Measurements from ENCODE around the gene AGBL5. TPM values are rescaled to one million over a fixed set of nuclear protein-coding genes. Genes with fewer than 3 reads are reported as not detected.

AGBL5 gene
- total and polyA plus RNA-seq, 2 of the 13 experiments (the other 11 are each of a cell fraction or from before 2014, with no cell fraction given): 55.9 to 73.3 TPM

DNA sequence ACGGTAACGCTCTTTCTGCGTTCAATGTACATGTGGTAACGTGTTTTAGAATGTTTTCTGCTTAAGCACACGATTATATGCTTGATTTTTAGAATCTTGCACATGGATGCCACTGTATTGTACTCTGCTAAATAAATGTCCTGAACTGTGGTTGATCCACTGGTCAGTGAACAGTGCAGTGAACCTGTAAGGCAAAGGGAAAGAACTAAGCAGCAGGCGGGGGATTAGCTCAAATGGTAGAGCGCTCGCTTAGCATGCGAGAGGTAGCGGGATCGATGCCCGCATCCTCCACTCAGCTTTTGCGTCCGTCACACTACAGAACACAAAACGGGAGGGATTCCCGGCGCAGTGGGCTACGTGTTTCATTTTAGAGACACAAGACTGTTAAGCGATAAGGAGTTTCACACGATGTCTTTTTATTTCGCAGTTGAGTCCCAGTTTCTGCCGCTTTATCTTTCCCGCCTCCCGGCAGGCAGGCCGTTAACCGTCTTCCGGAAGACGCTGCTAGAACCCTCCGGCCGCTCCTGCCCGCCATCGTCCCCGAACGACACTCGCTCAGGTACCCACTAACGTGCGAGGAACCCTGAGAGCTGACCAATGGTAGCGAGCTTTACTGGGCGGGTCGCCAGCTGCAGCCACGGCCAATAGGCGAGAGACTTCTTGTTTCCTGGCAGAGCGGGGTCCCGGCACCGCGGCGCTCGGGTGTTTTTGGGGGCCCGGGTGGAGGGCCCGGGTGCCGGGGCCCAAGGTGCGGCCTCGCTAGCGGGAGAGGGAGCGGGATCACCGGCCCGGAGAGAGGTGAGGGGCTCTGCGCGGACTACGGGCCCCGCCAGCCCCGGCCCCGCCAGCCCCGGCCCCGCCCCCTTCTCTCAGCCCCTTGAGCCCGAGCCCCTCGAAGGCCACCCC lies at the start of gene AGBL5 (continued):
- peak; percentile 80 for TF ChIP-seq FOXJ3 (CRISPR knock-in tag; IDR thresholded peaks at IDR 0.05; ENCODE audit: borderline replicate concordance)
- TF ChIP-seq, protein P1, sequence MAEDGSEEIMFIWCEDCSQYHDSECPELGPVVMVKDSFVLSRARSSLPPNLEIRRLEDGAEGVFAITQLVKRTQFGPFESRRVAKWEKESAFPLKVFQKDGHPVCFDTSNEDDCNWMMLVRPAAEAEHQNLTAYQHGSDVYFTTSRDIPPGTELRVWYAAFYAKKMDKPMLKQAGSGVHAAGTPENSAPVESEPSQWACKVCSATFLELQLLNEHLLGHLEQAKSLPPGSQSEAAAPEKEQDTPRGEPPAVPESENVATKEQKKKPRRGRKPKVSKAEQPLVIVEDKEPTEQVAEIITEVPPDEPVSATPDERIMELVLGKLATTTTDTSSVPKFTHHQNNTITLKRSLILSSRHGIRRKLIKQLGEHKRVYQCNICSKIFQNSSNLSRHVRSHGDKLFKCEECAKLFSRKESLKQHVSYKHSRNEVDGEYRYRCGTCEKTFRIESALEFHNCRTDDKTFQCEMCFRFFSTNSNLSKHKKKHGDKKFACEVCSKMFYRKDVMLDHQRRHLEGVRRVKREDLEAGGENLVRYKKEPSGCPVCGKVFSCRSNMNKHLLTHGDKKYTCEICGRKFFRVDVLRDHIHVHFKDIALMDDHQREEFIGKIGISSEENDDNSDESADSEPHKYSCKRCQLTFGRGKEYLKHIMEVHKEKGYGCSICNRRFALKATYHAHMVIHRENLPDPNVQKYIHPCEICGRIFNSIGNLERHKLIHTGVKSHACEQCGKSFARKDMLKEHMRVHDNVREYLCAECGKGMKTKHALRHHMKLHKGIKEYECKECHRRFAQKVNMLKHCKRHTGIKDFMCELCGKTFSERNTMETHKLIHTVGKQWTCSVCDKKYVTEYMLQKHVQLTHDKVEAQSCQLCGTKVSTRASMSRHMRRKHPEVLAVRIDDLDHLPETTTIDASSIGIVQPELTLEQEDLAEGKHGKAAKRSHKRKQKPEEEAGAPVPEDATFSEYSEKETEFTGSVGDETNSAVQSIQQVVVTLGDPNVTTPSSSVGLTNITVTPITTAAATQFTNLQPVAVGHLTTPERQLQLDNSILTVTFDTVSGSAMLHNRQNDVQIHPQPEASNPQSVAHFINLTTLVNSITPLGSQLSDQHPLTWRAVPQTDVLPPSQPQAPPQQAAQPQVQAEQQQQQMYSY (CRISPR knock-in tag; IDR thresholded peaks at IDR 0.05): peak; percentile 57; the same call in 1 of the 2 replicates
- TF ChIP-seq NONO (IDR thresholded peaks at IDR 0.05): no peak
- peak; percentile 88 for TF ChIP-seq NONO (CRISPR knock-in tag; conservative IDR thresholded peaks at IDR 0.05)
- peak; percentile 83 for TF ChIP-seq ZNF335 (CRISPR knock-in tag; IDR thresholded peaks at IDR 0.05)
- no peak for TF ChIP-seq AGO2 (optimal IDR thresholded peaks at IDR 0.05; ENCODE audit: low read depth, low read length)
- peak; percentile 89 for TF ChIP-seq YY1 (IDR thresholded peaks at IDR 0.05; ENCODE audit: insufficient read depth, insufficient replicate concordance, low read depth, low read length)
- peak; percentile 49; the same call in 1 of the 2 replicates for TF ChIP-seq ZSCAN29 (CRISPR knock-in tag; conservative IDR thresholded peaks at IDR 0.05)
- TF ChIP-seq, protein P2, sequence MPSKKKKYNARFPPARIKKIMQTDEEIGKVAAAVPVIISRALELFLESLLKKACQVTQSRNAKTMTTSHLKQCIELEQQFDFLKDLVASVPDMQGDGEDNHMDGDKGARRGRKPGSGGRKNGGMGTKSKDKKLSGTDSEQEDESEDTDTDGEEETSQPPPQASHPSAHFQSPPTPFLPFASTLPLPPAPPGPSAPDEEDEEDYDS (CRISPR knock-in tag; IDR thresholded peaks at IDR 0.05): peak; percentile 67
- no peak for TF ChIP-seq HMGA1 (CRISPR knock-in tag; conservative IDR thresholded peaks at IDR 0.05)
- peak; percentile 90 for TF ChIP-seq ZNF547 (CRISPR knock-in tag; IDR thresholded peaks at IDR 0.05)
- no peak; the same call in 1 of the 2 replicates for TF ChIP-seq CREM (IDR thresholded peaks at IDR 0.05)
- no peak for TF ChIP-seq CREM (CRISPR knock-in tag; IDR thresholded peaks at IDR 0.05)
- TF ChIP-seq, protein P3, sequence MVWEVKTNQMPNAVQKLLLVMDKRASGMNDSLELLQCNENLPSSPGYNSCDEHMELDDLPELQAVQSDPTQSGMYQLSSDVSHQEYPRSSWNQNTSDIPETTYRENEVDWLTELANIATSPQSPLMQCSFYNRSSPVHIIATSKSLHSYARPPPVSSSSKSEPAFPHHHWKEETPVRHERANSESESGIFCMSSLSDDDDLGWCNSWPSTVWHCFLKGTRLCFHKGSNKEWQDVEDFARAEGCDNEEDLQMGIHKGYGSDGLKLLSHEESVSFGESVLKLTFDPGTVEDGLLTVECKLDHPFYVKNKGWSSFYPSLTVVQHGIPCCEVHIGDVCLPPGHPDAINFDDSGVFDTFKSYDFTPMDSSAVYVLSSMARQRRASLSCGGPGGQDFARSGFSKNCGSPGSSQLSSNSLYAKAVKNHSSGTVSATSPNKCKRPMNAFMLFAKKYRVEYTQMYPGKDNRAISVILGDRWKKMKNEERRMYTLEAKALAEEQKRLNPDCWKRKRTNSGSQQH (CRISPR knock-in tag; IDR thresholded peaks at IDR 0.05; ENCODE audit: low read depth): peak; percentile 81
- no peak for TF ChIP-seq RBM22 (optimal IDR thresholded peaks at IDR 0.05; ENCODE audit: low read length)
- TF ChIP-seq HDAC6 (IDR thresholded peaks at IDR 0.05; ENCODE audit: low read depth, low read length): no peak
- TF ChIP-seq, protein P4, sequence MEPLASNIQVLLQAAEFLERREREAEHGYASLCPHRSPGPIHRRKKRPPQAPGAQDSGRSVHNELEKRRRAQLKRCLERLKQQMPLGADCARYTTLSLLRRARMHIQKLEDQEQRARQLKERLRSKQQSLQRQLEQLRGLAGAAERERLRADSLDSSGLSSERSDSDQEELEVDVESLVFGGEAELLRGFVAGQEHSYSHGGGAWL (CRISPR knock-in tag; IDR thresholded peaks at IDR 0.05): peak; percentile 98
- TF ChIP-seq ZNF737 (CRISPR knock-in tag; IDR thresholded peaks at IDR 0.05; ENCODE audit: borderline replicate concordance): peak; percentile 93; the same call in 1 of the 2 replicates
- no peak; the same call in 1 of the 2 replicates for TF ChIP-seq SMAD1 (CRISPR knock-in tag; IDR thresholded peaks at IDR 0.05; ENCODE audit: borderline replicate concordance, low read depth)
- peak; percentile 95 for TF ChIP-seq KDM2A (CRISPR knock-in tag; IDR thresholded peaks at IDR 0.05; ENCODE audit: borderline replicate concordance, low read depth)
- peak; percentile 99 for TF ChIP-seq ZSCAN31 (CRISPR knock-in tag; IDR thresholded peaks at IDR 0.05; ENCODE audit: low read depth)
- peak; percentile 82 for TF ChIP-seq YEATS2 (CRISPR knock-in tag; IDR thresholded peaks at IDR 0.05; ENCODE audit: borderline replicate concordance)
- TF ChIP-seq ZNF841 (CRISPR knock-in tag; IDR thresholded peaks at IDR 0.05; ENCODE audit: borderline replicate concordance): 0 out of 2 replicates have a peak, but pooled peaks have one; percentile 73
- TF ChIP-seq ZNF24 (IDR thresholded peaks at IDR 0.05): peak; percentile 99
- peak; percentile 79 for TF ChIP-seq RCOR2 (CRISPR knock-in tag; IDR thresholded peaks at IDR 0.05)

Measured in HepG2 (cell line).